Large intestine (tissue), 3 donors: Measurements from ENCODE around the gene SIAE. TPM values are rescaled to one million over a fixed set of nuclear protein-coding genes. Genes with fewer than 3 reads are reported as not detected.
A peak's percentile ranks its signal among the peaks of the same experiment; 100 is the strongest.

Experiments used
- DNase-seq, 2 donors: peaks; one replicate each; pipeline versions ENCODE4 v3.0.0 to v3.0.0-alpha.2; 2013
- H3K27ac ChIP-seq: one replicate; pipeline ENCODE4 v1.5.1; 2013; ENCODE audit warnings: low read length
- H3K27me3 ChIP-seq: 2 replicates; pipeline ENCODE4 v1.6.1; 2013; ENCODE audit warnings: low read length; ENCODE audit not compliant: control insufficient read depth, insufficient read depth
- H3K36me3 ChIP-seq: 2 replicates; pipeline ENCODE4 v1.6.1; 2013; ENCODE audit warnings: low read length; ENCODE audit not compliant: control insufficient read depth, insufficient read depth
- H3K4me1 ChIP-seq: one replicate; pipeline ENCODE4 v1.6.1; 2013; ENCODE audit warnings: low read length; ENCODE audit not compliant: control insufficient read depth, insufficient read depth
- H3K4me3 ChIP-seq: one replicate; pipeline ENCODE4 v1.5.1; 2013; ENCODE audit warnings: low read length
- H3K9me3 ChIP-seq: one replicate; pipeline ENCODE4 v1.6.1; 2013; ENCODE audit warnings: mild to moderate bottlenecking, low read depth, low read length, moderate library complexity; ENCODE audit not compliant: control insufficient read depth
- WGBS: methylation state at CpG from one replicate; pipeline ENCODE4 v1.1.5; 2013; ENCODE audit warnings: low lambda C conversion rate; ENCODE audit not compliant: insufficient coverage; 5-methylcytosine and 5-hydroxymethylcytosine counted together
- polyA plus RNA-seq: library from polyadenylated mRNA; unstranded; fragments of 120-200 nt; gene quantifications from one replicate; pipeline ENCODE4 v1.2.1, GENCODE V29; 2013

SIAE gene
- polyA plus RNA-seq, 1 donor, result 48.1 TPM

- WGBS, result no CpG with 5 or more reads among the region's 3 CpGs
- H3K9me3 ChIP-seq, result no peaks in the 10 kb centered on the region
- no peaks in the 10 kb centered on the region for H3K27me3 ChIP-seq
- H3K4me3 ChIP-seq, result no peak overlapping the region
- H3K36me3 ChIP-seq, result peaks cover 13% of the 10 kb centered on the region
- no peaks in the 10 kb centered on the region for H3K4me1 ChIP-seq
- no peak for DNase-seq
- H3K27ac ChIP-seq, result no peak overlapping the region
Observed at GRCh38 chr11:124646148-124646547, 27.4 kb downstream of the SIAE start.

GRCh38 chr11:124644426-124645280, 28.9 kb downstream of the SIAE start:
- no peaks in the 10 kb centered on the region for H3K27me3 ChIP-seq
- H3K4me3 ChIP-seq, result no peak overlapping the region
- no peak overlapping the region for H3K27ac ChIP-seq
- DNase-seq, result peak; percentile 30 to 65
- no peaks in the 10 kb centered on the region for H3K4me1 ChIP-seq
- WGBS, result 49% methylated on average over 7 of the region's 16 CpGs
- no peaks in the 10 kb centered on the region for H3K9me3 ChIP-seq
- peaks cover 16% of the 10 kb centered on the region for H3K36me3 ChIP-seq

DNA sequence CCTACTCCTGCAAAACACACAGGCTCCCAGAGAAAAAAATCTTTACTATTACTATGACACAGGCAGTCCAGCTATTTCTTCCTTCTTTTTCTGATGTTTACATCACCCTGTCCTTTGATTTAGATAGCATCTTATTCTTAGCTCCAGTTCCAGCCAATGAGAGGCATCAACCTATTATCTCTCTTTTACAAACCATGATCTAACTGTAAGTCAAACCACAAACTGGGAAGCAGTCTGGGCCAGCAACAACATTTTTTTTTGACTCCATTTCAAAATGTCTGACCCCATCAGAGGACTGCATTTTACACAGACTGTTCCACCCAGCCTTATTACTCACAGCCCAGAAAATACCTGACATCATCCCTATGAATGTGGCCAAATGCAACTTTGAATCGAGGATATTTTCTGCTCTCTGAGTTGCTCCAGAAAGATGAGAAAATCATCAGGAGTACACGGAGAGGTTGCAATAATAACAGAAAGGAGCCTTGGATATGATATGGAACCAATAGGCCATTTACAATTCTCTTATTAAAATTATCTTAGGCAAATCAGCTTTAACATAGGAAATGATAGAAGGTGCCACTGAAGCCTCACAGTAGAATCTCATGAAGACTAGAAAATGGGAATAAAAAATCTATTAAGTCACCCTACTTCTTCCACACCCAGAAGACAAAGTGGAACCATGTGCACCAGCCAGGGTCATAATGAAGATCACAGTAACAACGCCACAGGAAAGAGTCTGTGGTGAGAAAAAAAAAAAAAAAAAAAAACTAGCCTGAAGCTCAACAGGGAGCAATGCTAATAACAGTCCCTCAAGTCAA, 29.7 kb downstream of the SIAE start:
- Histone ChIP-seq H3K9me3 (no peaks in the 10 kb centered on the region), H3K36me3 (peaks cover 14% of the 10 kb centered on the region), H3K4me1 (no peaks in the 10 kb centered on the region), H3K4me3 (no peak overlapping the region), H3K27ac (no peak overlapping the region), H3K27me3 (no peaks in the 10 kb centered on the region)
- WGBS, result 100% methylated on average over 1 of the region's 3 CpGs
- DNase-seq, result no peak

DNA sequence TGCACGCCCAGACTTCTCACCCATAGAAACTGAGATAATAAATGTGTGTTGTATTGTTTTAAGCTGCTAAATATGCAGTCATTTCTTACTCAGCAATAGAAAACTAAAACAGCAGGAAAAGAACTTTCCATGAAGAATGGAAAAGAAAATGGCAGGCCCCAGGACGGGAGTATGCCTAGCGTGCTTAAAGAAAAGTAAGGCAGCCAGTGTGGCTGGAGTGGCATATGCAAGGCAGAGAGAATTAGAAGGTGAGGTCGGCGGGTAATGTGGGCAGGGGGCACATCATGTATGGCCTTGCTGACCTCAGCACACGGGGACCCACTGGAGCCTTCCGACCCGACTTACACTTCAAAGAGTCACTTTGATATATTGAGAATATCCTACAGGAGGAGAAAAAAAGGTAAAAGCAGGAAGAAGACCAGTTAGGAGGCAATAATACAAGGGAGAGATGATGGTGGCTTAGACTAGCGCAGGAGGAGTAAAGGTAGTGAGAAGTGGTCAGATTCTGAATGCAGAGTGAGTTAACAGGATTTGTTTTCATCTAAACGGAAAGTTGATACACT, 30.4 kb downstream of the SIAE start:
- Histone ChIP-seq H3K9me3 (no peaks in the 10 kb centered on the region), H3K4me3 (no peak overlapping the region), H3K36me3 (peaks cover 20% of the 10 kb centered on the region), H3K27ac (no peak overlapping the region), H3K4me1 (no peaks in the 10 kb centered on the region), H3K27me3 (no peaks in the 10 kb centered on the region)
- WGBS, result 100% methylated on average over 2 of the region's 10 CpGs
- DNase-seq, result no peak

DNA sequence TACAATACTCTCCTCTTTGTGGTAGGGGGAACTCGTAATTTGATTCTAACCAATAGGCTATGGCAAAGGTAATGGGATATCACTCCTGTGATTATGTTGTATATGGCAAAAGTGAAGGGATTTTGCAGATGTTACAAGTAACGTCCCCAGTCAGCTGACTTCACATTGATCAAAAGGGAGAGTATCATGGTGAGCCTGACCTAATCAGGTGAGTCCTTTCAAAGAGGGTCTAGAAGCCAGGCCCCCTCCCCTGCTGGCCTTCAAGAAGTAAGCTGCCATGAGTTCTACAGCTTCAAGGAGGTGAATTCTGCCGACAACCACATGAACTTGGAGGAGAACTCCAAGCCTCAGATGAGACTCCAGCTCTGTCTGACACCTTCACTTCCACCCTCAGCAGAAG, 30.9 kb downstream of the SIAE start:
- no peaks in the 10 kb centered on the region for H3K9me3 ChIP-seq
- WGBS, result no CpG with 5 or more reads among the region's 3 CpGs
- H3K36me3 ChIP-seq, result peaks cover 21% of the 10 kb centered on the region
- no peak overlapping the region for H3K27ac ChIP-seq
- no peaks in the 10 kb centered on the region for H3K4me1 ChIP-seq
- H3K27me3 ChIP-seq, result no peaks in the 10 kb centered on the region
- DNase-seq, result no peak
- H3K4me3 ChIP-seq, result no peak overlapping the region

DNA sequence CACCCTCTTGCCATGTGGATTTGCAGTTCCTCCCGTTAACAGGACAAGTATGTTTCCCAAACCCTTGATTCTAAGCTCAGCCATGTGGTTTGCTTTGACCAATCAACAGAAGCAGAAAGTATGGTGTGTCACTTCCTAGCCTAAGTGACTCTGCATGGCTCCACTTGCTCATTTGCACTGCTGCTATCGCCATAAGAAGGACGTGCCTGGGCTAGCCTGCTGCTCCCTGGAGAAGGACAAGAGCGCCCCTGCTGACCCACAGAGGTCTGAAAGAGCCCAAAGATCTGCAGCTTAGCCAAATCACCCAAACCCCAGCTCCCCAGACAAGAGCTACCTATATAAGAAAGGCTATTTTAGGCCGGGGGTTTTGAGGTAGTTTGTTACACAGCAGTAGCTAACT, 32.9 kb downstream of the SIAE start:
- Histone ChIP-seq H3K4me1 (no peaks in the 10 kb centered on the region), H3K27me3 (no peaks in the 10 kb centered on the region), H3K36me3 (peaks cover 35% of the 10 kb centered on the region), H3K4me3 (no peak overlapping the region), H3K27ac (no peak overlapping the region), H3K9me3 (no peaks in the 10 kb centered on the region)
- no CpG with 5 or more reads among the region's 5 CpGs for WGBS
- no peak for DNase-seq

DNA sequence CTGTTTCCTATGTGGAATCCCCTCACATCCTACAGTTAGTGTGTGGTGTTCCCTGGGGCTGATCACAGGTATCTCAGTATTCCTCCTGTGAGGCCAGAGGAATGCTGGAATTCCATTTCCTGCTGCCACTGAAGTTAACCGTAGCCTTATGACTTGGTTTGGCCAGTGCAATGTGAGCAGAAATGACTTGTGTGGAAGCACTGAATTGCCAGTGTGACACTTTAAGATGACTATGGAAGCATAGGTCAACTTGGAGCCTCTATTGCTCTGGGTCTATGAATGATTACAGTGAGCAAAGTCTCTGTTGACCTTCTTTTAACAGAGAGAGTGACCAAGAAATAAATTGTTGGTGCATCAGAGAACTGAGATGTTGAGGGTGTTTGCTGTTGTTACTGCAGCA, 34.4 kb downstream of the SIAE start:
- no peak overlapping the region for H3K4me3 ChIP-seq
- H3K27ac ChIP-seq, result peak overlapping the region; percentile 25
- no peaks in the 10 kb centered on the region for H3K9me3 ChIP-seq
- DNase-seq, result peak; percentile 28 to 64
- no peaks in the 10 kb centered on the region for H3K4me1 ChIP-seq
- peaks cover 42% of the 10 kb centered on the region for H3K36me3 ChIP-seq
- H3K27me3 ChIP-seq, result no peaks in the 10 kb centered on the region
- no CpG with 5 or more reads among the region's 1 CpG for WGBS

DNA sequence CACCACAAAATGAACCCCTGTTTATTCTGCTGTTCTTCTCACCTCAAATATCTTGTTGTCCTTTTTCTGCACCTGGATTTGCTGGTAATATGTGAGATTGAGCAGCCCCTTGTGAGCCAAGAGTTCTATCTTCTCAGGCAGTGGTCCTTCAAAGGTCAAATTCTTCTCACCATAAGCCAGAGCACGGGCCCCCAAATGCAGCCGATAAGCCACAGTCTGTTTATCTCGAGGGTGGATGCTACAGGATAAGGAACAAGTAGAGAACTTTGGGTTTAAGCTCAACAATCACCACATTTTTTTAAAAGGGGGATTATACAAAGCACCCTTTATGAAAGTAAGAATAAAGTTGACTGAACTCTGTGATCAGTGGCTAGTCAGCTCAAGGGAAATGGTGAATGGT, 35.0 kb downstream of the SIAE start:
- no CpG with 5 or more reads among the region's 3 CpGs for WGBS
- H3K36me3 ChIP-seq, result peaks cover 46% of the 10 kb centered on the region

DNA sequence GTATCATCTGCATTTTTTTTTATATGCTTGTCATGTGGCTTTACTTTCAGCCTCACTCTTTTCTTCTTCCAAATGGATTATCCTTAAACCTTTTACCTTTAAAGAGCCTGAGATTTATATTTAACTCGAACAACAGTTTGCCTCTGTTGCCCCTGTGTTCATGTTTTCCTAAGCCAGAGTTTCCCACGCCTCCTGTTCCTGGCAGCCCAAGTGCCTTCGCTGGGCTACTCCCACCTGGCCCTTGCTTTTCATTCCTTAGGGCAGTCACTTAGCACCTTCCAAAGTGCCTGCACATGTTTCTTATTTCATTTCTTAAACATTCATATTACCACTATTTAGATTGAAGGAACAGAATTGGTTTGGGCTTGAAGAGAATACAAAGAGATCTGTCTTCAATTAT, 37.6 kb downstream of the SIAE start:
- H3K27ac ChIP-seq, result no peak overlapping the region
- WGBS, result no CpG with 5 or more reads among the region's 3 CpGs
- H3K9me3 ChIP-seq, result no peaks in the 10 kb centered on the region
- no peak overlapping the region for H3K4me3 ChIP-seq
- no peaks in the 10 kb centered on the region for H3K4me1 ChIP-seq
- peaks cover 71% of the 10 kb centered on the region for H3K36me3 ChIP-seq
- H3K27me3 ChIP-seq, result no peaks in the 10 kb centered on the region
- DNase-seq, result no peak

More for the DNA sequence above, 35.0 kb downstream of the SIAE start:
- Histone ChIP-seq H3K9me3 (no peaks in the 10 kb centered on the region), H3K27ac (peak overlapping the region; percentile 25), H3K4me1 (no peaks in the 10 kb centered on the region), H3K27me3 (no peaks in the 10 kb centered on the region), H3K4me3 (no peak overlapping the region)
- no peak for DNase-seq

DNA sequence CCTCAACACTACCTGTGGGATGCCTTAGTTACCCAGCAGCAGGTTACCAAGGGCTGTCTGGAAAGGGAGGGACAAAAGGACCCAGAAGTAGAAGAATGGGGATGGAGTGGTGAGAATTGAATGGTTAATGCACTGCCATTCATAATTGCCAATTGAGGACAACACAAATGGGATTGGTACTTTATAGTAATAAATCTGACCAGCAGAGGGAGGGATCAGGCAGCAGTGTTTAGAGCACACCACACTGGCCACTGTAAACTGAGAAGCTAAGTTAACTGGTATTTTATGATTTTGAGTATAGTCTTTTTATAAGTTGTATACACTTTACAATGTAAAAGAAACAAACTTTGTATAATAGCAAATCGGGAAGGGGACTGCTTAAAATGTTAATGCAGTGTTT, 40.2 kb downstream of the SIAE start:
- no CpG with 5 or more reads among the region's 1 CpG for WGBS
- no peak overlapping the region for H3K4me3 ChIP-seq
- H3K4me1 ChIP-seq, result no peaks in the 10 kb centered on the region
- no peak overlapping the region for H3K27ac ChIP-seq
- H3K27me3 ChIP-seq, result no peaks in the 10 kb centered on the region
- H3K9me3 ChIP-seq, result no peaks in the 10 kb centered on the region
- no peak for DNase-seq
- H3K36me3 ChIP-seq, result peaks cover 75% of the 10 kb centered on the region
